GM21737 (cell line): Measurements from ENCODE around the gene SLC44A5.
"Not testable (repeated sequence)": the region's sequence is repeated elsewhere in the genome, so short reads cannot be mapped to it uniquely, and the experiment has no call there.

ENCODE experiments used
- ATAC-seq: cut with Tn5 transposase; IDR thresholded peaks from one replicate; pipeline ENCODE4 v1.9.1; 2021; ENCODE audit warnings: mild to moderate bottlenecking, moderate library complexity; ENCODE audit not compliant: unreplicated experiment

Gene SLC44A5

GRCh38 chr1:75611014-75611413 is at the start of gene SLC44A5:
SLC44A5 (minus strand) TSS chr1:75611114; CDS start chr1:75541447, 69,667 bp downstream.
- ATAC-seq, result no peak

- no peak for ATAC-seq
Measured at GRCh38 chr1:75655931-75656330, 45.0 kb upstream of the SLC44A5 start.

GRCh38 chr1:75647183-75647582 is 36.3 kb upstream of the SLC44A5 start:
- ATAC-seq, result not testable (repeated sequence)

GRCh38 chr1:75645153-75645552 is 34.2 kb upstream of the SLC44A5 start:
- not testable (repeated sequence) for ATAC-seq

- ATAC-seq, result no peak
Measured at GRCh38 chr1:75643460-75643859, 32.5 kb upstream of the SLC44A5 start.

- no peak for ATAC-seq
Measured at GRCh38 chr1:75641325-75641724, 30.4 kb upstream of the SLC44A5 start.

GRCh38 chr1:75640137-75640536 is 29.2 kb upstream of the SLC44A5 start:
- ATAC-seq, result no peak

GRCh38 chr1:75632350-75632949 is 21.5 kb upstream of the SLC44A5 start:
- peak; percentile 72 for ATAC-seq

- no peak for ATAC-seq
Measured at GRCh38 chr1:75630998-75631397, 20.1 kb upstream of the SLC44A5 start.

GRCh38 chr1:75630004-75630594 is 19.2 kb upstream of the SLC44A5 start:
- ATAC-seq, result no peak

- no peak for ATAC-seq
Measured at GRCh38 chr1:75625795-75626194, 14.9 kb upstream of the SLC44A5 start.

- no peak for ATAC-seq
Measured at GRCh38 chr1:75618382-75618781, 7.5 kb upstream of the SLC44A5 start.

- no peak for ATAC-seq
Measured at GRCh38 chr1:75616436-75617433, 5.8 kb upstream of the SLC44A5 start.

GRCh38 chr1:75615613-75616435 is 4.9 kb upstream of the SLC44A5 start:
- no peak for ATAC-seq

GRCh38 chr1:75614399-75614756 is 3.5 kb upstream of the SLC44A5 start:
- no peak for ATAC-seq

GRCh38 chr1:75613916-75614315 is 3.0 kb upstream of the SLC44A5 start:
- no peak for ATAC-seq

GRCh38 chr1:75612976-75613375 is 2.1 kb upstream of the SLC44A5 start:
- no peak for ATAC-seq

- no peak for ATAC-seq
Measured at GRCh38 chr1:75602486-75602885, 8.4 kb downstream of the SLC44A5 start.

GRCh38 chr1:75600781-75601180 is 10.1 kb downstream of the SLC44A5 start:
- no peak for ATAC-seq

- no peak for ATAC-seq
Measured at GRCh38 chr1:75594327-75594726, 16.6 kb downstream of the SLC44A5 start.

- ATAC-seq, result not testable (repeated sequence)
Measured at GRCh38 chr1:75593457-75593856, 17.5 kb downstream of the SLC44A5 start.
